ENCODE results near the gene TARS2.

TARS2 gene

GRCh38 chr1:150479370-150479769 lies 7.8 kb upstream of the TARS2 start:
- TF ChIP-seq CTCF (conservative IDR thresholded peaks at IDR 0.05; ENCODE audit: low read depth, low read length), result no peak
- no peak overlapping the region for H3K4me3 ChIP-seq (ENCODE audit: low read length)
- no peak for DNase-seq (ENCODE audit: low read depth)

GRCh38 chr1:150479927-150480352 lies 7.3 kb upstream of the TARS2 start:
- DNase-seq (ENCODE audit: low read depth), result no peak
- no peak for TF ChIP-seq CTCF (conservative IDR thresholded peaks at IDR 0.05; ENCODE audit: low read depth, low read length)

GRCh38 chr1:150484431-150484830 lies 2.8 kb upstream of the TARS2 start:
- no peak for TF ChIP-seq CTCF (conservative IDR thresholded peaks at IDR 0.05; ENCODE audit: low read depth, low read length)
- DNase-seq (ENCODE audit: low read depth), result peak; percentile 91
- H3K4me3 ChIP-seq (ENCODE audit: low read length), result no peak overlapping the region

More at GRCh38 chr1:150479927-150480352, 7.3 kb upstream of the TARS2 start:
- no peak overlapping the region for H3K4me3 ChIP-seq (ENCODE audit: low read length)

DNA sequence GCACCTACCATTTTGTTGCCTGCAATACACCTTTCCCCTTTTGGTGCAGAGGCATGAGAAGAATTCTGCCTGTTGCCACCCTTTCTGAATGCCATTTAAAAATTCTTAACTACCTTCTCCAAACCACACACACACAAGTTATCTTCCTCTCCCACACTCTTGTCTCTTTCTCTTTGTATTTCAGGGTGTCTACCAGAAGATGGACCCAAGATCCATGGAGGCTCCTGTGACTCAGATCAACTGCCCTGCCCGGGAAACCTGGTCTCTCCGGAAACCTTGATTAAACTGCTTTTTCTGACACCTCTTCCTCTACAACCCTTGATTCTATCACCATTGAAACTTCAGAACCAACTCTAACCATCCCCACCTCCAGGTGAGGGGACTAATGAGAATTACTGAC lies 2.4 kb upstream of the TARS2 start:
- DNase-seq (ENCODE audit: low read depth), result no peak
- H3K4me3 ChIP-seq (ENCODE audit: low read length), result no peak overlapping the region
- TF ChIP-seq CTCF (conservative IDR thresholded peaks at IDR 0.05; ENCODE audit: low read depth, low read length), result peak; percentile 13

DNA sequence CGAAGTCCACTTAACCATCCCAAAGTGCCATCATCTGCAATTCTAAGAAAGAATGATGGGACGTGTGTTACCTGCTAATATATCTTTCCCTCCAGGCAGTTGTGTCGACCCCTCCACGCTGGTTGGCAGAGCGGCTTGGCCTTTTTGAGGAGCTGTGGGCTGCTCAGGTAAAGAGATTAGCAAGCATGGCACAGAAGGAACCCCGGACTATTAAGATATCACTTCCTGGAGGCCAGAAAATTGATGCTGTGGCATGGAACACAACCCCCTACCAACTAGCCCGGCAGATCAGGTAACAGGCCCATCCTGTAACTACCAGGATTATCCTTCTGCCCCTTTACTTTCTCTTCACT lies 520 bp downstream of the TARS2 start:
- peak overlapping the region; percentile 98 for H3K4me3 ChIP-seq (ENCODE audit: low read length)
- TF ChIP-seq CTCF (conservative IDR thresholded peaks at IDR 0.05; ENCODE audit: low read depth, low read length), result no peak
- no peak for DNase-seq (ENCODE audit: low read depth)

- no peak for DNase-seq (ENCODE audit: low read depth)
These were observed 6.0 kb downstream of the TARS2 start for GRCh38 chr1:150493175-150493574.

DNA sequence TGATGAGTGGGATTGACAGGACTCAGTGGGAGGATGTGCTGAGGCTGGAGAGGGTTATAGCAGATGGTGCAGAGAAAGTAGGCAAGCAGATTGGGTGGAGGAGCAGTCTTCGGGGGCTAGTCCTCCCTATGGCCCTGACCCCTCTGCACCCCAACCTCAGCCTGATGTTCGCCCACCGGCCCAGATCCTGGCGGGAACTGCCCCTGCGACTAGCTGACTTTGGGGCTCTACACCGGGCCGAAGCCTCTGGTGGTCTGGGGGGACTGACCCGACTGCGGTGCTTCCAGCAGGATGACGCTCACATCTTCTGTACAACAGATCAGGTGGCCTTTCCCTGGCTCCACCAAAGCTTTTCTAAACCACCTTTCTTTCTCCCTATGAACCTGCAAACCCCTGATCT lies 11.1 kb downstream of the TARS2 start:
- no peak for DNase-seq (ENCODE audit: low read depth)
- TF ChIP-seq CTCF (conservative IDR thresholded peaks at IDR 0.05; ENCODE audit: low read depth, low read length), result no peak
- H3K4me3 ChIP-seq (ENCODE audit: low read length), result no peak overlapping the region

More at GRCh38 chr1:150493175-150493574, 6.0 kb downstream of the TARS2 start:
- H3K4me3 ChIP-seq (ENCODE audit: low read length), result no peak overlapping the region
- no peak for TF ChIP-seq CTCF (conservative IDR thresholded peaks at IDR 0.05; ENCODE audit: low read depth, low read length)
